Heart left ventricle (tissue), 13 donors: ENCODE measurements around the gene SLC16A10.

Source experiments
- POLR2A ChIP-seq, 2 donors: fragments of 450-650 bp; IDR thresholded peaks; one replicate each; pipeline ENCODE4 v1.6.1; 2017; ENCODE audit warnings: antibody characterized with exemption in 2 of 2, mild to moderate bottlenecking in 2 of 2, moderate library complexity in 2 of 2
- TF ChIP-seq, protein P1 (sequence below), 12 donors: fragments of 200-600 bp; sonication (generic) in 4 of 12; IDR thresholded peaks; one replicate each; pipeline versions ENCODE4 v1.5.0 to v1.8.0; 2018 to 2022; ENCODE audit warnings: antibody characterized with exemption in 12 of 12, mild to moderate bottlenecking in 5 of 12
- donor health status: ischemic (EF 13 %, LVEDD 7.1; RV severe dilation, severe dysfunction).
- donor health status: DM: no; HTN: yes; CAD: no.
- donor health status: DM: no; HTN: no; CAD: no.
- donor health status: ischemic (EF 25% LVEDD 6.9; RV normal size, moderate dysfunction).
- donor health status: ischemic (EF 25% LVEDD 5.7; RV mildly dilated, moderate dysfunction).
- donor health status: ischemic (EF 35%, LVEDD 5.7; RV mildly dilated, moderate dysfunction).
- donor health status: nonischemic (EF 11% LVEDD 7.7; RV severe dilation, severe dysfunction).
- donor health status: DM: yes; HTN: yes; CAD: no.
- donor health status: PGD.
- donor health status: ischemic (EF 29% LVEDD 5.4; RV normal size, mild dysfunction).
- donor health status: nonischemic (EF 23%, LVEDD 6.1; RV moderate dilation, normal function).

- TF ChIP-seq, protein P1, sequence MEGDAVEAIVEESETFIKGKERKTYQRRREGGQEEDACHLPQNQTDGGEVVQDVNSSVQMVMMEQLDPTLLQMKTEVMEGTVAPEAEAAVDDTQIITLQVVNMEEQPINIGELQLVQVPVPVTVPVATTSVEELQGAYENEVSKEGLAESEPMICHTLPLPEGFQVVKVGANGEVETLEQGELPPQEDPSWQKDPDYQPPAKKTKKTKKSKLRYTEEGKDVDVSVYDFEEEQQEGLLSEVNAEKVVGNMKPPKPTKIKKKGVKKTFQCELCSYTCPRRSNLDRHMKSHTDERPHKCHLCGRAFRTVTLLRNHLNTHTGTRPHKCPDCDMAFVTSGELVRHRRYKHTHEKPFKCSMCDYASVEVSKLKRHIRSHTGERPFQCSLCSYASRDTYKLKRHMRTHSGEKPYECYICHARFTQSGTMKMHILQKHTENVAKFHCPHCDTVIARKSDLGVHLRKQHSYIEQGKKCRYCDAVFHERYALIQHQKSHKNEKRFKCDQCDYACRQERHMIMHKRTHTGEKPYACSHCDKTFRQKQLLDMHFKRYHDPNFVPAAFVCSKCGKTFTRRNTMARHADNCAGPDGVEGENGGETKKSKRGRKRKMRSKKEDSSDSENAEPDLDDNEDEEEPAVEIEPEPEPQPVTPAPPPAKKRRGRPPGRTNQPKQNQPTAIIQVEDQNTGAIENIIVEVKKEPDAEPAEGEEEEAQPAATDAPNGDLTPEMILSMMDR (IDR thresholded peaks at IDR 0.05), result no peak
- TF ChIP-seq POLR2A (IDR thresholded peaks at IDR 0.05), result no peak
Measured at GRCh38 chr6:111088668-111089003, 1.3 kb downstream of the SLC16A10 start.
